Activated T-cell treated with anti-CD3 and anti-CD28 coated beads for 1 hour (primary cell): Measurements from ENCODE around the gene CYP26C1.

Experiments
- DNase-seq: peaks from one replicate; pipeline ENCODE4 v3.0.0-alpha.2; 2020; ENCODE audit warnings: low read depth

The CYP26C1 gene

DNA sequence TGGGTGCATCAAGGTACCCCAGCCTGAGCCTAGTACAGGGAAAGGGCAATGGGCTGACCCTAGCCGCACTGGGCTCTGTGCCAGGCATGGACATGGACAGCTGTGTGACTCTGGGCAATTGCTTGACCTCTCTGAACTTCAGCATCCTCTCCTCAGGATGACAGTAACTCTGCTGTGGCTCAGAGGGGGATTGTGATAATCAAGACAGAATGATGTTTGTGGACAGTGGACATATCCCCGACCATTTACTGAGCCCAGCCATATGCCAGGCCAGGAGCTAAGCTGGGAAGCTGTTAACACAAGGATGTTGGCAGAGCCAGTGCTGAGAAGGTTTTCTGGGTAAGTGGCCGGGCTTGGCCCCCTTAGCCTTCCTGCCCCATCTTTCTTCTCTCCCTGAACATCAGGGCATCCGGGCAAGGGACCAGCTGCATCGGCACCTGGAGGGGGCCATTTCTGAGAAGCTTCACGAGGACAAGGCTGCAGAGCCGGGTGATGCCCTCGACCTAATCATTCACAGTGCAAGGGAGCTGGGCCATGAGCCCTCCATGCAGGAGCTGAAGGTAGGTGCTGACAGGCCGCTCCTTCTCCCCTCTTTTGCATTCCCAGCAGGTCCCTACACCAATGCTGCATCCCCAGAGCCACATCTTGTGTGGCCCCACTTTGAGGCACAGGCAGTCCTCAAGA, 3.5 kb downstream of the CYP26C1 start:
- DNase-seq, result no peak

DNA sequence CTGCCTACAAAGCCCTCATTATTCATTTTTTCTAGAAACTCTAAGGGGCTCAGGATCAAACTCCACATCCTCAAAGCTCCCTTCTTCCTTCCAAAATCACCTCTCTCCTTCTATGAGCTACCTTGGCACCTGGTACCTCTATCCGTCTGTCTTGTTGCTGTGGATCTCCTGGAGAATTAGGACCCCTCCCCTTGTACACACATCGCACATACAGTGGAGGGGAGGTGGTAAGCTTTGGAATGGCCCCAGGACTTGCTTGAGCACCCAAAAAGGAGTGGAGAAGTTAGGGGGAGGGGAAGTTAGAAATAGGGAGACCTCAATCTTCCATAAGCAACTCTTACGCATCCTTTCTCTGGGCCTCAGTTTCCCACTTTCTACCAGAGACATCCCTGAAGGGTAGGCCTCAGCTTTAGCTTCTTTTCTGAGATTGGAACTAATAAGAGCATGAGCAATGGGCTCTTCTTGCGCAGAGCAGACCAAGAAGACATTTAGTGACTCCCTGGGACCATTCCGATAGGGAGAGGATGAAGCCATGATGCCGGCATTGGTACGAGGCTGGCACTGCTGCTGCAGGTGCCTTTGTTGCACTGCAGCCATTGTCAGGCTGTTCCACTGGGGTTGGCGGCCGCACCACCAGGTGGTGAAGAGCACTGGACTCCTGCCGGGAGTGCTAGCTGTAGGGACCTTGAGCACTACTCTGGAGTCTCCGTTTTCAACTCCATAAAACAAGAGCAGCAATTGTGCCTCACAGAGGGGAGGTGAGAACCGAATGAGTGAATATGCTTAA, 4.5 kb downstream of the CYP26C1 start:
- DNase-seq, result no peak

DNA sequence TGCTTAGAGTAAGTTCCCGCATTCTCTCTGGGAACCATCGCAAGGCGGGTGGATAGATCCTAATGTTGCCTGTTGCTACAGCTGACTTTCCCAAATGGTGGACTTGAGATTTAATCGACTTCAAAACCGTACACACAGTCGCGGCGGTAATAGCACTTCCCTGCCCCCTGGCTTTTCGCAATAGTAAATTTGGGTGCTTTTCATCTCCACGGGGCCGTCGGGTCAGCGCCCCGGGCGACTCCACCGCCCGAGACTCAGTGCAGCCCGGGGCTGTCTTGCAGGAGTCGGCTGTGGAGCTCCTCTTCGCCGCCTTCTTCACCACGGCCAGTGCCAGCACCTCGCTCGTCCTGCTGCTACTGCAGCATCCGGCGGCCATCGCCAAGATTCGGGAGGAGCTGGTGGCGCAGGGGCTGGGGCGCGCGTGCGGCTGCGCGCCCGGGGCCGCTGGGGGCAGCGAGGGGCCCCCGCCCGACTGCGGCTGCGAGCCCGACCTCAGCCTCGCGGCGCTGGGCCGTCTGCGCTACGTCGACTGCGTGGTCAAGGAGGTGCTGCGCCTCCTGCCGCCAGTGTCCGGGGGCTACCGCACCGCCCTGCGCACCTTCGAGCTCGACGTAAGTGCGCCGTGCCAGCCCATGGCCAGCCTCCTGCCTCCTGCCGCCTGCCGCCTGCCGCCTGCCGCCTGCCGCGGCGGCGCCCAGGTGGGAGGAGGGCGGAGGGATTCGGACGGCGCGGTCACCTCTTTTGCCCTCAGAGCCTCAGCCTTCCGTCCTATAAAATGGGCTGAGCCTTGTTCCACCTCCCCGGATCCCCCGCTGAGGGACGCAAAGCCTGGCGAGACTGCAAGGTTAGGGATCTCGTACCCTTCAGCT, 5.3 kb downstream of the CYP26C1 start:
- no peak for DNase-seq

DNA sequence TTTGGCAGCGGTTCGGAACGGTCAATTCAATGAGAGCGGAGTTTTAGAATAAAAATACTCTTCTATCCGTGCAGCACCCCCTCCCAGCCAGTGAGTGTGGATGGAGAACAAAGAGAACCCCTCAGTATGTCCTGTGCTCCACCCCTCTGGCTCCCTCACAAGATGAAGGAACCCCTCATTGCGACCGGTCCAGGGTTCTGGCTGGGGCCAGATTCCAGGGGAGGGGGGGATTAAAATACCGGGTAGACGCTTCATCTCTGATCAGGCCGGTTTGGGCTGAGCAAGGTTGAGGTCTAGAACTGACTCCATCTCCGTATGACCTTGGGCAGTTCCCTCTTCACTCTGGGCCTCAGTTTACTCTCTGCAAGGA, 5.9 kb downstream of the CYP26C1 start:
- DNase-seq, result no peak

DNA sequence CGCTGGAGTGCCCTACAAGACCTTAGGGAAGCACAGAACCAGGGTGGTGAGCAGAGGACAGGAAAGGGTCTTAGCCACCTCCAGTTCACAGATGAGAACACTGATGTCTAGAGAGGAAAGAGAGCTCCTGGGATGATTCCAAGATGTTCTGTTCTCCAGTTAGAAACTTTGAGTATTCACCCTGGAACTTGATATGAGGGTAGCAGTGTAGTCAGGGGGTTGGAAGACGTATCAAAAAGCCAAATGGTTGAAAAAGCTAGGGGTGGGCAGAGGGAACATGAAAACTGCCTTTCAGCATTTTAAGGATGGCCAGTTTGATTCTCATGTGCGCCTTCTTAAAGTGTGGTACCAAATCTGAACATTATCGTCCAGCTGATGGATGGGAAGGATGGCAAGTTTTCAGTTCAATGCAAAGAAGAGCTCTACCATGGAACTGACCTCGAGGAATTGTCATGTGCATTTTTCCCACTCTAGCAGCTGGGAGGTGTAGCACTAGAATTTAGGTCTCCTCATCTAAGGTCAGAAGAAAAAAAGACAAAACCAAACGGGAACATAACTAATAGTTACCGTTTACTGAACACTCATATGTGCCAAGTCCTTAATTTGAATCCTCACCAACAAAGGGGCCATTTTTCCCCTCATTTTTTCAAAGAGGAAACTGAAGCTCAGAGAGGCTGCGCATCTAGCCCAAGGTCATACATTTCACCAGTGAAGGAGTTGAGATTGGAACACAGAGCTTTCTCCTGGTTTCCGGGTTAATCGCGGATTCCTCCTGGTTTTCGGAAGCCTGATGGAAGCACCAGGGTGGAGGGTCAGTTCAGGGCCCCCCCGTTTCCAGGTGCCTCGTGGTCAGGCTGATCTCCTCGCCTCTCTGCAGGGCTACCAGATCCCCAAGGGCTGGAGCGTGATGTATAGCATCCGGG, 7.1 kb downstream of the CYP26C1 start:
- DNase-seq, result no peak

DNA sequence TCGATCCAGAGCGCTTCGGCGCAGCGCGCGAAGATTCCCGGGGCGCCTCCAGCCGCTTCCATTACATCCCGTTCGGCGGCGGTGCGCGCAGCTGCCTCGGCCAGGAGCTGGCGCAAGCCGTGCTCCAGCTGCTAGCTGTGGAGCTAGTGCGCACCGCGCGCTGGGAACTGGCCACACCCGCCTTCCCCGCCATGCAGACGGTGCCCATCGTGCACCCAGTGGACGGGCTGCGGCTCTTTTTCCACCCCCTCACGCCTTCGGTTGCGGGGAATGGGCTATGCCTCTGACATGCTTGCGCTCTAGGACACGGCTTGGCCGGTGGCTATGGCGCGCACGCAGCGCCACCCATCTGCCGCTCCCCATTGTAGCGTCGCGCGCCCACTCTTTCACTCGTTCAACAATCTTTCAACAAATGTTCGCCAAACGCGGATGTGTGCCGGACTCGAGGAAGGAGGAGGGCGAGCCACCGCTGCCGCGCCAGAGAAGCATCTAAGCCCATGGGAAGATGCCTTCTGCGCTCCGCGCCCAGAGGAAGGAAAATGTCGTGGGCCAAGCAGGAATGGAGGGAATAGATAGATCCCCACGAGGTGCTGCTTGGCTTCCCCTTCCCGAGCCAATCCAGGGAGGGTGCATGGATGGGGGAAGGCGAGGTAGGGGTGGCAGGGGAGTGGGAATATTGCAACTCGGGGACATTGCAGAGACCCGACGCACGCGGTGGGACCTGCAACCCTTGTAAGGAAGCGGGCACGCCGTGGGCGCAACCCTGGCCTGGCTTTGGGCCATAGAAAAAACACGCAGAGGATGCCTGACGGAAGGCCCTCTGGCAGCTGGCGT, 8.0 kb downstream of the CYP26C1 start:
- DNase-seq, result no peak

DNA sequence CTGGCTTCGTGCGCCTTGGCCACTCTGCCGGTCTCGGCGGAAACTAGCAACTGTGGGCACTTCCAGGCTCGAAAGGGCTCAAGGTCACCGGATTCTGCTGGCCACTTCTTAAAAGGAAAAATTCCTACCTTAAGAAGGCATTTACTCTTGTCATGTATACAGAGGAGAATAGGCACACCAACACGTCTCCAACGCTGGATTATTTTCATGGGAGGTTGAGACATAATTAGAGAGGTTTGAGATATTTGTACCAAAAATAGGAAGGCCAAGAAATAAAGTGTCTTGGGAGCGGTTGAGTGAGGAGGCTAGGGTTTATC, 8.6 kb downstream of the CYP26C1 start:
- no peak for DNase-seq

DNA sequence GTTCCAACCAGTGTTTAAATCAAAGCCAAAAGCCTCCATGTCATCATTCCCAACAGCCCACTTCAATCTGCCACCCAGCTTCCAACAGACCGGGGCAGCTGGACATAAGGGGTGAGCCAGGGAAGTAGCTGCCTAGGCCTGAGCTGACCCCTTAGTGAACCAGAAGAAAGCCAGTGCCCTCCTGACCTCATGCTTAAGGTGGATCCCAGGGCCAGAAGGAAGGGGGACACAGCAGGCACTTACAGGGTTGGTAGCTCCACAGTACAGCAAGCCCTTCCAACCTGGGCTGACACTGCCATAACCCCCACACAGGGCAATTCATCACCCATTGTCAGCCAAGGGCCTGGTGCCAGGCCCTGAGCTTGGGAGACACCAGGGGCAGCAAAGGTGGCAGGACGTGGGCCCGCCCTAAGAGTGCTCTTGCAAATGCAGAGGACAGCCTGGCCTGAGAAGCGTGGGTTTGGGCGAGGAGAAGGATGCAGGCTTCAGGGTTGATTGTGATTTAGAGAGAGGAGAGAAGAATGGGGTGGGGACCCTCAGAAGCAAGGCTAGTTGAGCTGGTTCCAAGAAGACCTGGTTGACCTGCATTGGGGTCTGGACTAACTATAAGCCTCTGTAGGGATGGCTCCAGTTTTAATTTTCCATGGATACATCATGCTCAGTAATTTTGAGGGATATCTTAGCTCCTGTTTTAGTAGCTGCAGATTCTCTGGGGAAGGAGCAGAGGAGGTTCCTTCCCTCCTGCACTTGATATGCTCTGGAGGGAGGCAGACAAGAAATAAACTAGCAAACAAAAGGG, 10.0 kb downstream of the CYP26C1 start:
- no peak for DNase-seq

DNA sequence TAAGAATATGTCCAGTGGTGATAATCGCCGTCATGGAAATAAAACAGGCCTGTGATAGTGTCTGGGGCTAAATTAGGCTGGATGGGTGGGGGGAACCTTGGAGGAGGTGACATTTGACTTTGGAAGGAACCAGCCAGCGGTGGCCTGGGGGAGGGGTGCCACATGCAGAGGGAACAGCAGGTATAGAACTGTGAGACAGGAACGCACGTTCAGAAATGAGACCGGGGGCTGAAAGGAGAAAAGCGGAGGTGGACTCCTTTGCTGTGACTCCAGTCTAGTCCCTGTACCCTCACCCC, 10.5 kb downstream of the CYP26C1 start:
- no peak for DNase-seq

DNA sequence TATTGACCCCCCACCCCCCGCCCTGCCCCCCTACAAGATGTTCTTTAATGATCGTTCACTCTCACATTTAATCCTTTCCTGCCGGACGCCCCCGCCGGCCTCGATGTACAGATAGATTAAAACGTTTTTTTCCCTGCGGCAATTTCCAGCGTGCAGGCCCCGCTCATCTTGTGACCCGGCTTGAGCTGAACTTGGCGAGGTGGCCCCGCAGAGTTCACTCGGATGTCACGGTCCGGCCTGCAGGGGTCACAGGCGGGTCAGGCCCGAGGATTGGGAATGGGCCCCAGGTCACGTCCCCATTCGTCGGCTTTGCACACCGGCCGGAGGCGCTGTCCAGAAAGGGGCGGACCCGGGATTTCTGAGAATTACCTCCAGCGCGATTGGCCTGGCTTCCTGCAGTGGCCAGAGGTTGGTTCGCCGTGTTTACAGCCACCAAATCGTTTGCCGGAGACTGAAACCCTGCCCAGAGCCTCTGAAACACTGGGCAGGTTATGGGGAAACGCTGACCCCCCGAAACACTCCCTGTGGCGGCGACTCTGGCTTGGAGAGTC, 11.2 kb downstream of the CYP26C1 start:
- no peak for DNase-seq

DNA sequence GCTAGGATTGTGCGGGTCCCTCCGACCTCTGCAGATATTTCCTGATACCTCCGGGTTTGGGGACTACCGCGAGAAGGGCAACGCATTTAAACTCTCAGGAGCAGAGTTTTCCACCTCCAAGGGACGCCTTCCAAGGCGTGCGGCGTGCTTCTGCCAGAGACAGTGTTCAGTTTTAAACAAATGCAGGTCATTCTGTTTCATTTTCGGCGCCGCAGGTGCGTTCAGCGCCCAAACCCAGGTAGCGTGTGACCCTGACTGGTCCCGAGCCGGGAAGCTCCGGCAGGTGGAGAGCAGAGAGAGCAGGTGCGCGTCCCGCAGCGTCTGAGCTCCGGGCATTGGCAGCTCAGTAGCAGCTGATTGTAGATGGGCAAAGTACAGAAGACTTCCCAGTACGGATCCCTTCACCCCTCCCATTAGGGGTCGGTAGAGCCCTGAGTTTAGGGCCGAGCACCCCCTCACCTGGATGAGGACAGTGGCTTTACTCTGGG, 11.7 kb downstream of the CYP26C1 start:
- no peak for DNase-seq

DNA sequence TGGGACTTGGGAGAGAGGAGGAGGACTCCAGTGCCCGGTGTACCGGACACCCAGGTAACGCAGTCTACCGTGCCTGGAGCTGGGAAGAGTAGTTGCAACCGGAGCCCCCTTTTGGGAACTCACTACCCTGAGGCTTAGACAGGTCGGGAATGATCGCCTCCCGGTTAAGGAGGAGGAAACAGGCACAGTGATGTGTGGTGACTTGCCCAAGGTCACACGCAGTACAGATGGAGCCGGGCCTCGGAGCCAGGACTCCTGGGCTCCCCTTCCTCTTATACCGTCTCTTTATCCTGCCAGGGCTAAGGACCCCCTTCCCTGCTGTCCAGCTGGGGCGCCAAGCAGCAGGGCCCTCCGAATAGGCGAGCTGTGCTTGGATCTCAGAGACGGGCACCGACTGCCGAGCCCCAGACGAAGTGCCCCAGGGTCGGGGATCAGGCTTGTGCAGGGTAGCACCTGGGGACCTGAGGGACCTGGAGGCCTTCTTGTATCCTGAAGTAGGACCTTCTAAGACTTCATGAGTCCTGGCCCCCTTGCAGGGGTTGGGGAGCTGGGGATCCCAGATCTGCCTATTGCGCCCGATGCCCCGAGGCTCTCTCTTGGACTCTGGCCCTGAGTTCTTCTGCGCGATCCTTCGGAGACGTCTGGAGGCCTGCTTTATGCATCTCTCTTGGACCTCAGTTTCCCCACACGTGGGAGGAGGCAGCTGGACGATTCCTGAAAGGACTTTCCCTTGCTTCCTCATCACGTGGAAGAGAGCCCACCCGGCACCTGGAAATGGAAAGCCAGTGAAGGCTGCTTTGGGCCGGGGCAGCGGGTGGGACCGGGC, 12.3 kb downstream of the CYP26C1 start:
- DNase-seq, result no peak

DNA sequence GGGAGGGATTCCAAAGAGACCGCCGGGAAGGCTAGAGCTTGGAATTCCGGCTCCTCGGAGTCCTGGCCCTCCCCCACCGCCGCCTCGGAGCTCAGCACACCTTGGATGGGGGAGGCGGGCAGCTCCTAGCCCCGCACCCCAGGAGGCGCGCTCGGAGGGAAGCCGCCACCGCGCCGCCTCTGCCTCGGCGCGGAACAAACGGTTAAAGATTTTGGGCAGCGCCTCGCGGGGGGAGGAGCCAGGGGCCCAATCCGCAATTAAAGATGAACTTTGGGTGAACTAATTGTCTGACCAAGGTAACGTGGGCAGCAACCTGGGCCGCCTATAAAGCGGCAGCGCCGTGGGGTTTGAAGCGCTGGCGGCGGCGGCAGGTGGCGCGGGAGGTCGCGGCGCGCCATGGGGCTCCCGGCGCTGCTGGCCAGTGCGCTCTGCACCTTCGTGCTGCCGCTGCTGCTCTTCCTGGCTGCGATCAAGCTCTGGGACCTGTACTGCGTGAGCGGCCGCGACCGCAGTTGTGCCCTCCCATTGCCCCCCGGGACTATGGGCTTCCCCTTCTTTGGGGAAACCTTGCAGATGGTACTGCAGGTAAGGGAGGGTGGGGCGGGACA, 13.0 kb downstream of the CYP26C1 start, which contains the start of gene CYP26A1:
TSS of gene CYP26A1 (plus strand) at position 355 of the 608 bp plus-strand sequence. CDS start at position 397, 42 bp downstream.
- DNase-seq, result no peak

DNA sequence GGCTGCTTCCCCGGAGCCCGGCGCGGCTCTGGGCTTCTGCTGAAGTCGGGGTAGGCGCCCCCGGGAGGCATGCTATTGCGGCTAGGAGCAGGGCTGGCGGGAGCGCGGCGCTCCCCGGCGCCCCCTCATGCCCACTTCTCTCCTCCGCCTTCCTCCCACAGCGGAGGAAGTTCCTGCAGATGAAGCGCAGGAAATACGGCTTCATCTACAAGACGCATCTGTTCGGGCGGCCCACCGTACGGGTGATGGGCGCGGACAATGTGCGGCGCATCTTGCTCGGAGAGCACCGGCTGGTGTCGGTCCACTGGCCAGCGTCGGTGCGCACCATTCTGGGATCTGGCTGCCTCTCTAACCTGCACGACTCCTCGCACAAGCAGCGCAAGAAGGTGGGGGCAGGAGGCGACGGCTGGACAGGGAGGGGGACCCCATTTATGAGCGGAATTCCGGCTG, 13.6 kb downstream of the CYP26C1 start:
- DNase-seq, result no peak

DNA sequence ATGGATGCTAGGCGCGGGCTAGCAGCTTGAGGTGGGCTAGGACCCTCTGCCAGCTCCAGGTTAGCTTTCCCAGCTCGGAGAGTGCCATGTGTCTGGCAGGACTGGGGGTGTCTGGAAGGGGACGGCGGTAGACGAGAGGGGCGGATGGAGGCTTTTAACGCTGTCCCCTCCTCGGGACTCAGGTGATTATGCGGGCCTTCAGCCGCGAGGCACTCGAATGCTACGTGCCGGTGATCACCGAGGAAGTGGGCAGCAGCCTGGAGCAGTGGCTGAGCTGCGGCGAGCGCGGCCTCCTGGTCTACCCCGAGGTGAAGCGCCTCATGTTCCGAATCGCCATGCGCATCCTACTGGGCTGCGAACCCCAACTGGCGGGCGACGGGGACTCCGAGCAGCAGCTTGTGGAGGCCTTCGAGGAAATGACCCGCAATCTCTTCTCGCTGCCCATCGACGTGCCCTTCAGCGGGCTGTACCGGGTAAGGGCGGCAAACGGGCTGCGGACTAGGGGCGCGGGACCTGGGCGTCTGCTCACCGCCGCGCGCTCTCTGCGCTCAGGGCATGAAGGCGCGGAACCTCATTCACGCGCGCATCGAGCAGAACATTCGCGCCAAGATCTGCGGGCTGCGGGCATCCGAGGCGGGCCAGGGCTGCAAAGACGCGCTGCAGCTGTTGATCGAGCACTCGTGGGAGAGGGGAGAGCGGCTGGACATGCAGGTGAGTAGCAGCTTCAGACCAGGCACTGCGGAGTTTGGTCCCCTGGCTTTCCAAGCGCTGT, 14.2 kb downstream of the CYP26C1 start:
- DNase-seq, result no peak

DNA sequence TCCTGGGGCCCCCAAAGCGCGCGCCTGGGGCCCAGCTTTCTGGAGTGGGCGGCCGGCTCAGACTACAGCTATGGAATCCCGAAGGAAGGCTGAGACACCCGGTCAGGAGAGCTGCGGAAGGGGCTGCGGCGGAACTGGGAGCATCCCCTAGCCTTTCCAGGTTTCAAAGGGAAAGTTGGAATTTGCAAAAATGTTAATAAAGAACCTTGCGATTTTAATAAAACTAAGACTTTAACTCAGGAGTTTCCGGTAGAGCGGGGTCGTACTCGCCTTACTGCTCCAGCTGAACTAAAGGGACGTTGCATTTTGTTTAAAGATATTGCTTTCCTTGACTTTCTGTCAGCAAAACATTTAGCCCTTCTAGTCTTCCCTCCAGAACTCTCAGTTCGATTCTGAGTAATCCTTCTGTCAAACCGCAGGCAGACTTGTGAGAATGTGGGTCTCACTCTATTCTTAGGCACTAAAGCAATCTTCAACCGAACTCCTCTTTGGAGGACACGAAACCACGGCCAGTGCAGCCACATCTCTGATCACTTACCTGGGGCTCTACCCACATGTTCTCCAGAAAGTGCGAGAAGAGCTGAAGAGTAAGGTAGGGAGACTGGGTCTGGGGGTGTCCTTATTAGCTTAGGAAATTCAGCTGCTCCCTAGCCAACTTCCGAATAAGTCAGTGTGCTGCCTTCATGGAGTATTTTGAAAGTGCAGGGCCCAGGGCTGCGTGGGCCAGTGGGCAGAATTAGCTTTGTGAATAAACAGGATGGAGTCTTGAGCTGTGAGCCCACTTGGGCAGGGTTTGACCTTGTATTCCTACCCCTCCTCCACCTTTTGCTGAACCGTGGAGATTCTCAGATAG, 15.0 kb downstream of the CYP26C1 start:
- no peak for DNase-seq

DNA sequence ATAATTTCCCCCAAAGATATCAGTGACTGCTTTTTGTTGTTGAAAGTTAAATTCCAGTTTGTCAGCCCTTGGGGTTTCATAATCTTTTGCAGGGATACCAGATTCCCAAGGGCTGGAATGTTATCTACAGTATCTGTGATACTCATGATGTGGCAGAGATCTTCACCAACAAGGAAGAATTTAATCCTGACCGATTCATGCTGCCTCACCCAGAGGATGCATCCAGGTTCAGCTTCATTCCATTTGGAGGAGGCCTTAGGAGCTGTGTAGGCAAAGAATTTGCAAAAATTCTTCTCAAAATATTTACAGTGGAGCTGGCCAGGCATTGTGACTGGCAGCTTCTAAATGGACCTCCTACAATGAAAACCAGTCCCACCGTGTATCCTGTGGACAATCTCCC, 16.3 kb downstream of the CYP26C1 start:
- no peak for DNase-seq
